Lower lobe of right lung (tissue), 2 donors: ENCODE data around the gene KIAA1958. TPM values are rescaled to one million over a fixed set of nuclear protein-coding genes. Genes with fewer than 3 reads are reported as not detected.

Source experiments
- ATAC-seq, 2 donors: fragments of 200-7000 bp; cut with Tn5 transposase; one replicate each; pipeline ENCODE4 v1.9.1; 2020 to 2022; ENCODE audit warnings: mild to moderate bottlenecking in 2 of 2, moderate library complexity in 2 of 2
- DNase-seq: peaks from one replicate; pipeline ENCODE4 v3.0.0-alpha.2; 2020
- H3K27ac ChIP-seq: fragments of 200-600 bp; one replicate; pipeline ENCODE4 v1.8.0; 2022
- H3K27me3 ChIP-seq: fragments of 200-600 bp; one replicate; pipeline ENCODE4 v1.8.0; 2022; ENCODE audit warnings: low read depth
- H3K36me3 ChIP-seq: fragments of 200-600 bp; one replicate; pipeline ENCODE4 v1.8.0; 2022; ENCODE audit warnings: mild to moderate bottlenecking
- H3K4me1 ChIP-seq: fragments of 200-600 bp; one replicate; pipeline ENCODE4 v1.8.0; 2022
- H3K4me3 ChIP-seq: fragments of 200-600 bp; one replicate; pipeline ENCODE4 v1.8.0; 2022; ENCODE audit warnings: mild to moderate bottlenecking
- H3K9me3 ChIP-seq: fragments of 200-600 bp; one replicate; pipeline ENCODE4 v1.8.0; 2022
- CTCF ChIP-seq: fragments of 200-600 bp; IDR thresholded peaks from one replicate; pipeline ENCODE4 v1.8.0; 2022; ENCODE audit warnings: antibody characterized with exemption, mild to moderate bottlenecking
- intact Hi-C: fragments of 100-400 bp; cut with DNase I; formaldehyde crosslinking; loops from one replicate; pipeline ENCODE4 v1.11.0; 2022
- total RNA-seq: library from RNA; stranded (reverse); fragmentation: NEBNext Ultra II Directional; extraction: Animal tissue kit (Norgen Biotek cat#: 25700); gene quantifications from one replicate; pipeline ENCODE4 v1.2.1, GENCODE V29; 2021
- donor health status: DM: no; HTN: yes; CAD: no; lungs with severe emphysema.

The KIAA1958 gene
- total RNA-seq, 1 donor from 2014 or later: 14.1 TPM

GRCh38 chr9:112599732-112600131 is 113.1 kb downstream of the KIAA1958 start:
- ATAC-seq (no peak), DNase-seq (no peak)
- Histone ChIP-seq H3K27ac (no peak overlapping the region), H3K4me3 (no peak overlapping the region), H3K4me1 (no peaks in the 10 kb centered on the region), H3K27me3 (no peaks in the 10 kb centered on the region), H3K9me3 (no peaks in the 10 kb centered on the region), H3K36me3 (no peaks in the 10 kb centered on the region)
- no peak for TF ChIP-seq CTCF
- intact Hi-C loops: no loop called here

- intact Hi-C loops: no loop called here
- ATAC-seq (no peak), DNase-seq (no peak)
- no peaks in the 10 kb centered on the region for H3K9me3 ChIP-seq
- no peaks in the 10 kb centered on the region for H3K27me3 ChIP-seq
- no peaks in the 10 kb centered on the region for H3K36me3 ChIP-seq
- H3K4me1 ChIP-seq: no peaks in the 10 kb centered on the region
- TF ChIP-seq CTCF: no peak
- H3K4me3 ChIP-seq: no peak overlapping the region
- H3K27ac ChIP-seq: no peak overlapping the region
Measured at GRCh38 chr9:112601636-112602035, 115.0 kb downstream of the KIAA1958 start.

- H3K36me3 ChIP-seq: no peaks in the 10 kb centered on the region
- no peak overlapping the region for H3K4me3 ChIP-seq
- TF ChIP-seq CTCF: no peak
- no peak overlapping the region for H3K27ac ChIP-seq
- no peaks in the 10 kb centered on the region for H3K9me3 ChIP-seq
- no peak for DNase-seq
- H3K4me1 ChIP-seq: no peaks in the 10 kb centered on the region
- intact Hi-C loops: no loop called here
- no peak for ATAC-seq
- no peaks in the 10 kb centered on the region for H3K27me3 ChIP-seq
Measured at GRCh38 chr9:112604790-112605189, 118.2 kb downstream of the KIAA1958 start.

GRCh38 chr9:112605518-112605917 is 118.9 kb downstream of the KIAA1958 start:
- ATAC-seq: no peak
- H3K9me3 ChIP-seq: no peaks in the 10 kb centered on the region
- H3K27me3 ChIP-seq: no peaks in the 10 kb centered on the region
- H3K4me1 ChIP-seq: no peaks in the 10 kb centered on the region
- H3K36me3 ChIP-seq: no peaks in the 10 kb centered on the region
- no peak for DNase-seq
- intact Hi-C loops: no loop called here
- H3K27ac ChIP-seq: no peak overlapping the region
- TF ChIP-seq CTCF: no peak
- H3K4me3 ChIP-seq: no peak overlapping the region

- Histone ChIP-seq H3K27me3 (no peaks in the 10 kb centered on the region), H3K4me3 (no peak overlapping the region), H3K27ac (no peak overlapping the region), H3K4me1 (no peaks in the 10 kb centered on the region), H3K9me3 (no peaks in the 10 kb centered on the region), H3K36me3 (no peaks in the 10 kb centered on the region)
- intact Hi-C loops: no loop called here
- DNase-seq (no peak), ATAC-seq (no peak)
- no peak for TF ChIP-seq CTCF
Measured at GRCh38 chr9:112605963-112606699, 119.5 kb downstream of the KIAA1958 start.
